NCI-H748 (cell line): ENCODE data around the gene NINL.

Experiments used
- DNase-seq: peaks from one replicate; lab custom pipeline; 2025; ENCODE audit not compliant: unreplicated experiment; lab: John Stamatoyannopoulos, UW

NINL gene

GRCh38 chr20:25421102-25421501 is 164.2 kb downstream of the NINL start:
- no peak for DNase-seq

- DNase-seq = no peak
These were observed 166.6 kb downstream of the NINL start for GRCh38 chr20:25418776-25419175.

- no peak for DNase-seq
These were observed 176.4 kb downstream of the NINL start for GRCh38 chr20:25408890-25409289.

- DNase-seq = peak; percentile 52
These were observed 177.2 kb downstream of the NINL start for GRCh38 chr20:25408170-25408547.

- peak; percentile 99 for DNase-seq
These were observed 177.8 kb downstream of the NINL start, which contains the start of gene GINS1 for GRCh38 chr20:25407311-25408169. TSS of gene GINS1 (plus strand) at chr20:25407673. CDS start at chr20:25407821, 148 bp downstream.
